ENCODE results near the gene TMEM186.

GRCh38 chr16:8776129-8776584, 21.3 kb downstream of the TMEM186 start:
- no peak for TF ChIP-seq CTCF (IDR thresholded peaks at IDR 0.05; ENCODE audit: low read depth, low read length)
- no peak for TF ChIP-seq POLR2A (IDR thresholded peaks at IDR 0.05; ENCODE audit: extremely low read depth, insufficient read length)
- TF ChIP-seq MAX (IDR thresholded peaks at IDR 0.05; ENCODE audit: low read depth, low read length) = no peak
- TF ChIP-seq MYC (IDR thresholded peaks at IDR 0.05; ENCODE audit: low read depth, low read length) = no peak
